ENCODE measurements around the gene ZNF148. TPM values are rescaled to one million over a fixed set of nuclear protein-coding genes. Genes with fewer than 3 reads are reported as not detected.

The ZNF148 gene
- total and polyA plus RNA-seq, 2 of the 4 experiments (the other 2 are of a cell fraction): 9.4 to 65.2 TPM

- no peak overlapping the region for H2BK20ac ChIP-seq (ENCODE audit: low read depth, low read length)
- H3K23ac ChIP-seq (ENCODE audit: low read depth, low read length): no peak overlapping the region
- H2AK9ac ChIP-seq (replicated peaks; ENCODE audit: low read depth, low read length, poor library complexity): no peak overlapping the region
- dilution Hi-C loops (cut with HindIII; ENCODE audit: low sequenced_read_pairs, unreplicated experiment) (no loop called here), intact Hi-C loops (cut with micrococcal nuclease) (no loop called here), in situ Hi-C loops (cut with MboI; ENCODE audit: low sequenced_read_pairs) (no loop called here)
- no peak overlapping the region for H2AFZ ChIP-seq (replicated peaks; ENCODE audit: low read length, poor library complexity)
- no peaks in the 10 kb centered on the region for H3K79me1 ChIP-seq (ENCODE audit: low read depth in 1 of 2, low read length in 2 of 2)
- H2AK5ac ChIP-seq (ENCODE audit: low read depth, low read length): no peak overlapping the region
- no peak overlapping the region for H3K4me3 ChIP-seq (ENCODE audit: insufficient read depth, low read depth, low read length)
- CTCF ChIA-PET: no interaction called here
- DNase-seq: no peak
- no CpG with 5 or more reads among the region's 6 CpGs for WGBS, 2 experiments (ENCODE audit: extremely low coverage in 2 of 2, insufficient read length in 1 of 2)
- H3K9me3 ChIP-seq (ENCODE audit: control insufficient read depth, insufficient read depth, low read length): no peaks in the 10 kb centered on the region
- no peak overlapping the region for H2BK5ac ChIP-seq (ENCODE audit: low read depth, low read length, poor library complexity, severe bottlenecking)
- no peak overlapping the region for H3K56ac ChIP-seq (ENCODE audit: extremely low read depth, insufficient read depth, low read length)
- H3K18ac ChIP-seq (ENCODE audit: low read depth, low read length): no peak overlapping the region
- no peak overlapping the region for H2BK120ac ChIP-seq (ENCODE audit: low read depth, low read length)
- no peaks in the 10 kb centered on the region for H3K27me3 ChIP-seq (ENCODE audit: control insufficient read depth, insufficient read depth, low read length)
- H4K91ac ChIP-seq (ENCODE audit: insufficient read depth, low read depth, low read length): no peak overlapping the region
- H4K20me1 ChIP-seq (ENCODE audit: insufficient read depth, low read length): no peaks in the 10 kb centered on the region
- no peak overlapping the region for H3K4ac ChIP-seq (ENCODE audit: low read depth, low read length)
- H4K5ac ChIP-seq (ENCODE audit: low read depth, low read length): no peak overlapping the region
- H3K14ac ChIP-seq (replicated peaks; ENCODE audit: low read depth, low read length): no peak overlapping the region
- ATAC-seq (ENCODE audit: low read depth): no peak
- no peak overlapping the region for H4K8ac ChIP-seq (ENCODE audit: low read depth in 2 of 2, low read length in 2 of 2)
- no peaks in the 10 kb centered on the region for H3K36me3 ChIP-seq (ENCODE audit: control insufficient read depth, insufficient read depth, low read length)
- no peak overlapping the region for H3K4me2 ChIP-seq (ENCODE audit: low read depth, low read length)
- TF ChIP-seq FOS (IDR thresholded peaks at IDR 0.05; ENCODE audit: low read depth, low read length) (no peak), BHLHE40 (IDR thresholded peaks at IDR 0.05; ENCODE audit: low read depth, low read length) (no peak), POLR2A (IDR thresholded peaks at IDR 0.05; ENCODE audit: low read depth, low read length) (no peak), CHD1 (IDR thresholded peaks at IDR 0.05; ENCODE audit: low read depth, low read length) (no peak), ELK1 (IDR thresholded peaks at IDR 0.05; ENCODE audit: borderline replicate concordance, low read depth, low read length) (no peak), SMC3 (IDR thresholded peaks at IDR 0.05; ENCODE audit: low read depth, low read length) (no peak), NFE2L2 (IDR thresholded peaks at IDR 0.05; ENCODE audit: low read depth, low read length) (no peak), CTCF (conservative IDR thresholded peaks at IDR 0.05; ENCODE audit: low read depth, low read length) (no peak), CEBPB (IDR thresholded peaks at IDR 0.05; ENCODE audit: low read depth, low read length) (no peak), RCOR1 (IDR thresholded peaks at IDR 0.05; ENCODE audit: insufficient replicate concordance, low read length) (no peak), RFX5 (IDR thresholded peaks at IDR 0.05; ENCODE audit: low read depth, low read length) (no peak)
- H2BK15ac ChIP-seq (ENCODE audit: low read depth, low read length): no peak overlapping the region
- peaks cover under 1% of the 10 kb centered on the region; the same call in 1 of the 2 replicates for H3K4me1 ChIP-seq (ENCODE audit: control insufficient read depth, insufficient read depth, low read length)
- POLR2A ChIA-PET (ENCODE audit: unreplicated experiment): no interaction called here
- H3K9ac ChIP-seq (ENCODE audit: low read depth, low read length): no peak overlapping the region
- H3K27ac ChIP-seq (ENCODE audit: insufficient read depth, low read length): no peak overlapping the region
- BruUV-seq (replicated peaks): no TSS peak
- H3K9me1 ChIP-seq (ENCODE audit: insufficient read depth, low read length): peaks cover under 1% of the 10 kb centered on the region; the same call in 1 of the 2 replicates
These were observed 174.4 kb downstream of the ZNF148 start for GRCh38 chr3:125200731-125201139.

All from IMR-90 (cell line).